Measurements from ENCODE around the gene KATNIP. TPM values are rescaled to one million over a fixed set of nuclear protein-coding genes. Genes with fewer than 3 reads are reported as not detected.

The KATNIP gene
- total RNA-seq, 2 donors from 2014 or later, result 16.0 to 23.7 TPM

DNA sequence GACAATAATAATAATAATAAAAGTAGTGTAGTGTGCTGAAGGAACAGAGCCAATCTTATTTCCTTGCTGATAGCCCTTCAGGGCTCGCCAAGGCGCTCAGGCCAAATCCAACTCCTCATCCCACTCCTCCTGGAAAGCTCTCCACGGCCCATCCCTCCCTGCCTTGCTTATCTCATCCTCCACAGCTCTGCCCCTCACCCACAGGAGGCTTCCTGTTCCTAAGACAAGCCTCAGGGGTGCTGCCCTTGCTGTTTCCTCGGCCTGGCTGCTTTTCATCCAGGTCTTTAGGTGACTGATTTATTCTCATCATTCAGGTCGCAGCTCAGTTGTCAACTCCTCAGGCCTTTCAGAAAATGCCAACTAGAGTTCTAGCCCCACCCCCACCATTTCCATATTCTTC lies 11.4 kb upstream of the KATNIP start:
- H3K4me1 ChIP-seq (ENCODE audit: control insufficient read depth in 1 of 2, low read depth in 2 of 2), result no peaks in the 10 kb centered on the region
- TF ChIP-seq, protein P1, sequence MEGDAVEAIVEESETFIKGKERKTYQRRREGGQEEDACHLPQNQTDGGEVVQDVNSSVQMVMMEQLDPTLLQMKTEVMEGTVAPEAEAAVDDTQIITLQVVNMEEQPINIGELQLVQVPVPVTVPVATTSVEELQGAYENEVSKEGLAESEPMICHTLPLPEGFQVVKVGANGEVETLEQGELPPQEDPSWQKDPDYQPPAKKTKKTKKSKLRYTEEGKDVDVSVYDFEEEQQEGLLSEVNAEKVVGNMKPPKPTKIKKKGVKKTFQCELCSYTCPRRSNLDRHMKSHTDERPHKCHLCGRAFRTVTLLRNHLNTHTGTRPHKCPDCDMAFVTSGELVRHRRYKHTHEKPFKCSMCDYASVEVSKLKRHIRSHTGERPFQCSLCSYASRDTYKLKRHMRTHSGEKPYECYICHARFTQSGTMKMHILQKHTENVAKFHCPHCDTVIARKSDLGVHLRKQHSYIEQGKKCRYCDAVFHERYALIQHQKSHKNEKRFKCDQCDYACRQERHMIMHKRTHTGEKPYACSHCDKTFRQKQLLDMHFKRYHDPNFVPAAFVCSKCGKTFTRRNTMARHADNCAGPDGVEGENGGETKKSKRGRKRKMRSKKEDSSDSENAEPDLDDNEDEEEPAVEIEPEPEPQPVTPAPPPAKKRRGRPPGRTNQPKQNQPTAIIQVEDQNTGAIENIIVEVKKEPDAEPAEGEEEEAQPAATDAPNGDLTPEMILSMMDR (IDR thresholded peaks at IDR 0.05), result no peak
- ATAC-seq (ENCODE audit: insufficient number of reproducible peaks, low FRiP score, low read depth), result no peak
- H3K4me3 ChIP-seq, result no peak overlapping the region
- no peak overlapping the region for H3K27ac ChIP-seq
- DNase-seq (ENCODE audit: low spot score), result no peak
- peaks cover 69% of the 10 kb centered on the region for H3K36me3 ChIP-seq
- H3K27me3 ChIP-seq (replicated peaks; ENCODE audit: insufficient read depth), result no peaks in the 10 kb centered on the region
- H3K9me3 ChIP-seq, result no peaks in the 10 kb centered on the region

DNA sequence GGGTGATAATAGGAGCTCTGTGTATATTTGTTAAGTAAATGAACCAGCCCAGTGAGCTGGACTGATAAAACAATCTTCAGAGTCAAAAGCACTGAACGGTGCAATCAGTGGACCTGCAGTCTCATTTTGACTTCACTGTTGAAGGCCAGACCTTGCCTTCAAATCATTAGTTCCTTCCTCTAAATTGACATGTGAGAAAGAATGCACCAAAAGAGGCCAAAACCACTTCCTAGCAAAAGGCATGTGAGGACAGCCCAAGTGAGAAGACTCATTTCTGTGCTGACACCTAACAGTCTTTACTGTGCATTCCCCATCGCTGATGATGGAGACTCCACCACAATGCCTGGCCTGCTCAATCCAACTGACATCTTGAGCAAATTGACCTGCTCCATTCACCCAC lies 10.8 kb upstream of the KATNIP start:
- TF ChIP-seq, protein P1 (IDR thresholded peaks at IDR 0.05), result no peak
- ATAC-seq (ENCODE audit: insufficient number of reproducible peaks, low FRiP score, low read depth) (no peak), DNase-seq (ENCODE audit: low spot score) (no peak)
- H3K4me1 ChIP-seq (ENCODE audit: control insufficient read depth in 1 of 2, low read depth in 2 of 2), result no peaks in the 10 kb centered on the region
- H3K4me3 ChIP-seq, result no peak overlapping the region
- H3K36me3 ChIP-seq, result peaks cover 71% of the 10 kb centered on the region
- H3K27me3 ChIP-seq (replicated peaks; ENCODE audit: insufficient read depth), result no peaks in the 10 kb centered on the region
- no peaks in the 10 kb centered on the region for H3K9me3 ChIP-seq
- no peak overlapping the region for H3K27ac ChIP-seq

GRCh38 chr16:27539636-27540035 lies 10.3 kb upstream of the KATNIP start:
- Histone ChIP-seq H3K4me3 (no peak overlapping the region), H3K4me1 (ENCODE audit: control insufficient read depth in 1 of 2, low read depth in 2 of 2) (no peaks in the 10 kb centered on the region), H3K27ac (no peak overlapping the region), H3K27me3 (replicated peaks; ENCODE audit: insufficient read depth) (no peaks in the 10 kb centered on the region), H3K36me3 (peaks cover 73% of the 10 kb centered on the region), H3K9me3 (no peaks in the 10 kb centered on the region)
- ATAC-seq (ENCODE audit: insufficient number of reproducible peaks, low FRiP score, low read depth) (no peak), DNase-seq (ENCODE audit: low spot score) (no peak)
- TF ChIP-seq, protein P1 (IDR thresholded peaks at IDR 0.05), result no peak

DNA sequence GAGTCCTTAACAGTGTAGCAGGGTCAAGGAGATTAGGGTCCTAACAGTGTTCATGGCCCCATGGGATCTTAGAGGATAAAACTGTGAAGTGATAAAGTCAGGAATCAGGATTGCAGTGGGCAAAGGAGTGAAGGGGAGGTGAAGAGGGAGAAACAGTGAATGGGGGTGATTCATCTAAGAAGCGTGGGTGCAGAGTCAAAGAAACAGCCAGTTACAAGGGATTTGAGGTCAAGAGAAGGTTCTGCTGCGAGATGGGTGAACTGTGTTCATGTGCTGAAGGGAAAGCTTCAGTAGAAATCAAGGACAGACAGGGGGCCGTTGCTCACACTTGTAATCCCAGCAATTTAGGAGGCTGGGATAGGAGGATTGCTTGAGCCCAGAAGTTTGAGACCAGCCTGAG lies 6.1 kb upstream of the KATNIP start:
- Histone ChIP-seq H3K9me3 (no peaks in the 10 kb centered on the region), H3K36me3 (peaks cover 55% of the 10 kb centered on the region), H3K4me3 (no peak overlapping the region), H3K27ac (no peak overlapping the region), H3K4me1 (ENCODE audit: control insufficient read depth in 1 of 2, low read depth in 2 of 2) (peaks cover 12 to 16% of the 10 kb centered on the region in 2 donors), H3K27me3 (replicated peaks; ENCODE audit: insufficient read depth) (no peaks in the 10 kb centered on the region)
- ATAC-seq (ENCODE audit: insufficient number of reproducible peaks, low FRiP score, low read depth), result no peak
- no peak for DNase-seq (ENCODE audit: low spot score)
- TF ChIP-seq, protein P1 (IDR thresholded peaks at IDR 0.05), result no peak

- Histone ChIP-seq H3K4me3 (no peak overlapping the region), H3K9me3 (no peaks in the 10 kb centered on the region), H3K27ac (no peak overlapping the region), H3K27me3 (replicated peaks; ENCODE audit: insufficient read depth) (no peaks in the 10 kb centered on the region), H3K4me1 (ENCODE audit: control insufficient read depth in 1 of 2, low read depth in 2 of 2) (peaks cover 15 to 20% of the 10 kb centered on the region in 2 donors), H3K36me3 (peaks cover 55% of the 10 kb centered on the region)
- no peak for DNase-seq (ENCODE audit: low spot score)
- TF ChIP-seq, protein P1 (IDR thresholded peaks at IDR 0.05), result no peak
- ATAC-seq (ENCODE audit: insufficient number of reproducible peaks, low FRiP score, low read depth), result no peak
Observed at GRCh38 chr16:27544671-27545070, 5.3 kb upstream of the KATNIP start.

Data from thoracic aorta (tissue), 2 donors.